Osteoblast (primary cell): ENCODE measurements around the gene SUGCT. TPM values are rescaled to one million over a fixed set of nuclear protein-coding genes. Genes with fewer than 3 reads are reported as not detected.

Source experiments
- DNase-seq: peaks from one replicate; pipeline ENCODE4 v3.0.0; 2011; ENCODE audit warnings: low spot score, mixed read lengths; ENCODE audit not compliant: insufficient read length; ENCODE audit errors: missing footprints
- H2AFZ ChIP-seq: 2 replicates; pipeline ENCODE4 v1.6.0; 2011; ENCODE audit warnings: mild to moderate bottlenecking, low read length
- H3K27ac ChIP-seq: 2 replicates; pipeline ENCODE4 v1.5.1; 2011; ENCODE audit warnings: mild to moderate bottlenecking, low read depth, low read length, moderate library complexity
- H3K27me3 ChIP-seq: 2 replicates; pipeline ENCODE4 v1.6.0; 2012; ENCODE audit warnings: mild to moderate bottlenecking, control low read depth, inconsistent platforms, low read length, moderate library complexity; ENCODE audit not compliant: insufficient read depth
- H3K36me3 ChIP-seq: 2 replicates; pipeline ENCODE4 v1.5.1; 2011; ENCODE audit warnings: mild to moderate bottlenecking, low read length, control low read depth, moderate library complexity; ENCODE audit not compliant: insufficient read depth
- H3K4me1 ChIP-seq: 2 replicates; pipeline ENCODE4 v1.5.1; 2011; ENCODE audit warnings: mild to moderate bottlenecking, low read length, control low read depth, moderate library complexity; ENCODE audit not compliant: insufficient read depth
- H3K4me2 ChIP-seq: 2 replicates; pipeline ENCODE4 v1.6.0; 2011; ENCODE audit warnings: mild to moderate bottlenecking, low read length; ENCODE audit not compliant: insufficient read depth
- H3K4me3 ChIP-seq: fragments of 200-600 bp; sonication (generic); 3 replicates; pipeline ENCODE4 v1.5.1; 2012; ENCODE audit warnings: mild to moderate bottlenecking, low read length, inconsistent platforms; ENCODE audit not compliant: insufficient read depth
- H3K79me2 ChIP-seq: 2 replicates; pipeline ENCODE4 v1.6.0; 2012; ENCODE audit warnings: mild to moderate bottlenecking, low read length, control low read depth, inconsistent platforms; ENCODE audit not compliant: insufficient read depth
- H3K9me3 ChIP-seq: 2 replicates; pipeline ENCODE4 v1.5.1; 2011; ENCODE audit warnings: low read depth, low read length, control low read depth
- H4K20me1 ChIP-seq: 2 replicates; pipeline ENCODE4 v1.6.0; 2012; ENCODE audit warnings: mild to moderate bottlenecking, low read length, control low read depth; ENCODE audit not compliant: insufficient read depth
- CTCF ChIP-seq: IDR thresholded peaks from 2 replicates; pipeline ENCODE4 v1.5.1; 2011; ENCODE audit warnings: mild to moderate bottlenecking, low read depth, low read length, moderate library complexity; ENCODE audit errors: extremely low read depth
- total RNA-seq: library from RNA; depleted of rRNA; stranded (reverse); fragments of >200 nt; gene quantifications from 2 replicates; pipeline ENCODE4 v1.2.3, GENCODE V29; 2012

The SUGCT gene
- total RNA-seq, 1 donor, result 21.7 TPM

DNA sequence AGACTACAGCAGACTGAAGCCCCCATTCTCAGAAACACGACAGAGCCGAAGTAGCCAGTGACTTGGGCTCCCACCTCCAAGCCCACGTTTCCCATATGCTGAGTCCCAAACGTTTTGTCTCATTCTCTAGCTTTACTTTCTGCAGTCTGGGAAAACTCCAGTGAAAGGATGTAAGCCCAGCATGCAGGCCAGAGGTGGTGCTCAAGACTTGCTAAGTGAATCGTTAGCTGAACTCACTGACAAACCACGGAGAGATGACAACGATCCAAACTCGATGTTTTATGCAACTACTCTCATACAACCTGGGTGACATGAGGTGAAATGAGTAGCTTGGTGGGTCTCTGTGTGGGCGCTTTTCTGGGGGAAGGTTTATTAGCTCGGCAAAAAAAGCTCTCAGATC lies 731.8 kb downstream of the SUGCT start:
- Histone ChIP-seq H3K27ac (no peak overlapping the region), H3K4me1 (no peaks in the 10 kb centered on the region), H4K20me1 (no peaks in the 10 kb centered on the region), H3K9me3 (no peaks in the 10 kb centered on the region), H2AFZ (peak overlapping the region; percentile 41), H3K36me3 (no peaks in the 10 kb centered on the region), H3K4me2 (peak overlapping the region; percentile 34), H3K27me3 (no peaks in the 10 kb centered on the region), H3K4me3 (no peak overlapping the region), H3K79me2 (no peaks in the 10 kb centered on the region)
- DNase-seq, result no peak
- peak; percentile 48 for TF ChIP-seq CTCF

GRCh38 chr7:40870108-40870507 lies 735.3 kb downstream of the SUGCT start:
- H3K9me3 ChIP-seq, result no peaks in the 10 kb centered on the region
- H3K4me1 ChIP-seq, result no peaks in the 10 kb centered on the region
- no peaks in the 10 kb centered on the region for H4K20me1 ChIP-seq
- no peak overlapping the region for H3K4me3 ChIP-seq
- TF ChIP-seq CTCF, result no peak
- no peaks in the 10 kb centered on the region for H3K36me3 ChIP-seq
- no peaks in the 10 kb centered on the region for H3K79me2 ChIP-seq
- no peak overlapping the region for H3K4me2 ChIP-seq
- no peaks in the 10 kb centered on the region for H3K27me3 ChIP-seq
- no peak for DNase-seq
- no peak overlapping the region for H3K27ac ChIP-seq
- H2AFZ ChIP-seq, result no peak overlapping the region

DNA sequence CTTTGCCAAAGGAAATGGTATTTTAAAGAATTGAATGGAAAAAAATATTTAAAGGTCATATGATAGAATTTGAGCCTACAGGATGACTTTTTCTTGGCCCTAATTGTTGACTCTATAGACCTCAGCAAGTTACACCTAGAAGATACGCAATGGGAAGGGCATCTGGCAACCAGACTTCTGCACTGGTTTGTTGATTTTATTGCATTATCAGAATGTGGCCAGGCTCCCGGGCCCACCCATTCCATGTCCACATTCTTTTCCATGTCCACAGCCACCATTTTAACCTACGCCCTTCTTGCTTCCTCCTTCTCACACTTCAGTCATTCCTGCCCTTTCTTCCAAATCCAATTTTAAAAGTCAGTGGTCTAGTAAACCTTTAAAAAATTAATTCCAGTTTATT lies 738.4 kb downstream of the SUGCT start:
- Histone ChIP-seq H3K4me2 (no peak overlapping the region), H2AFZ (no peak overlapping the region), H3K4me1 (no peaks in the 10 kb centered on the region), H3K27ac (no peak overlapping the region), H3K4me3 (no peak overlapping the region), H3K27me3 (no peaks in the 10 kb centered on the region), H3K79me2 (no peaks in the 10 kb centered on the region), H3K36me3 (no peaks in the 10 kb centered on the region), H4K20me1 (no peaks in the 10 kb centered on the region), H3K9me3 (no peaks in the 10 kb centered on the region)
- TF ChIP-seq CTCF, result no peak
- DNase-seq, result no peak

DNA sequence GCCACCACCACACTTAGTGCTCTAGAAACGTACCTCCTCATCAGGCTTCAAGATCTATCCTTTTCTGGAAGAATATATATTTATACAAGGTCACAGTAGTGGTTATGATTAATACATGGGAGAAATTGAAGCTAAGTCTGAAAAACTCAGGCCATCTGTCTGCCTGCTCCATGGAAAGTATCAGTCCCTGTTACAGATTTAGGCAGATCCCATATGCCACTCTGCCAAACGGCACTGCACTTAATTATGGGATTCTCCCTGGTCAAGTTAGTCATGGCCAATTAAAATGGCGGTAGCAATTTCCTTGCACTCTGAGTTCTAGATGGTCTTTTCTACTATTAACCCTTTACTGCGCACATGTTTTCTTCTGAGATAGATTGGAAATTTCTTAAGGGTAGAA lies 740.0 kb downstream of the SUGCT start:
- Histone ChIP-seq H3K4me2 (no peak overlapping the region), H3K4me1 (peaks cover 2% of the 10 kb centered on the region), H3K4me3 (no peak overlapping the region), H4K20me1 (no peaks in the 10 kb centered on the region), H3K27me3 (no peaks in the 10 kb centered on the region), H3K79me2 (no peaks in the 10 kb centered on the region), H2AFZ (no peak overlapping the region), H3K27ac (no peak overlapping the region), H3K9me3 (no peaks in the 10 kb centered on the region), H3K36me3 (no peaks in the 10 kb centered on the region)
- no peak for DNase-seq
- TF ChIP-seq CTCF, result no peak
